ENCODE measurements around the gene TMEM223.
"Not testable (repeated sequence)": the region's sequence is repeated elsewhere in the genome, so short reads cannot be mapped to it uniquely, and the experiment has no call there.

TMEM223 gene

GRCh38 chr11:62752994-62753735 lies 38.6 kb downstream of the TMEM223 start:
- no peak for DNase-seq

- no peak for DNase-seq
Observed at GRCh38 chr11:62752177-62752785, 39.5 kb downstream of the TMEM223 start.

- not testable (repeated sequence) for DNase-seq
Observed at GRCh38 chr11:62749931-62750330, 41.9 kb downstream of the TMEM223 start.

GRCh38 chr11:62747475-62748160 lies 44.2 kb downstream of the TMEM223 start:
- no peak for DNase-seq
